Measurements from ENCODE around the gene DIDO1.

DNA sequence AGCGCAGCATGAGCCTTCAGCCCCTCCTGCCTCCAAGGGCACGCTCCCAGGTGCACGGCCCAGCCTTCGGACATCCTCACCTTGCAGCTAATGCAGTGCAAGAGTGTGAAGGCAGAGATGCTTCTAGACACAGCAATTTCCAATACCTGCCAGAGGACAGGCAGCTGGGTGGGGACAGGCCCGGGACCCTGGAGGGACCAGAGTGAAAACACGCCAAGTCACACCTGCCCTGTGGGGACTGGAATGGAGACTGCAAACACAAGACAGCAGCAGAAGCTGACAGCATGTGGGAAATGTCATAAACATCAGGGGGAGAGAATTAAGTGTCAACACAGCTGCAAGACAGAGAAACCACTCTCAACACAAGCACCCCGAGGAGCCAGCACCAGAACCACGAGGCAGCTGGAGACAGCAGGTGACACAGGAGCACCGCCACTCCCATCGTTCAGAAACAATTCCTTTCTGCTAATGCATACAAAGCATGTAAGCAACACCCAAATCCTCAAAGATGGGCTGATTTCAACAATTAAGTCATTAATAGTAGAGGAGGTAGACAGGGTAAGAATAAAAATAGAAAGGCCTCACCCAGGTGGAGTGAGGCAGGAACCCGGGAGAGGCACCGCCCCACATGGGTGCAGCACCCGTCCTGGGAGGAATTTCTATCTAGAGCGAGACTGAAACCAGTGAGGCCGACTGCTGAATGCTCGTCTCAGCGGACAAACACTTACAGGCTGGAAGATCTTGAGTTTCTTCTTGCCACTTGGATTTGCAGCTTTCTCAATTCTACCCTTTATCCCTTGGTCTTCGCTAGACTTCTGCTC is 17.1 kb downstream of the DIDO1 start:
- TF ChIP-seq EP300 (IDR thresholded peaks at IDR 0.05; ENCODE audit: low read depth) (no peak), POLR2A (IDR thresholded peaks at IDR 0.05) (no peak), POLR2AphosphoS5 (IDR thresholded peaks at IDR 0.05) (no peak)
- TF ChIP-seq, protein P1, sequence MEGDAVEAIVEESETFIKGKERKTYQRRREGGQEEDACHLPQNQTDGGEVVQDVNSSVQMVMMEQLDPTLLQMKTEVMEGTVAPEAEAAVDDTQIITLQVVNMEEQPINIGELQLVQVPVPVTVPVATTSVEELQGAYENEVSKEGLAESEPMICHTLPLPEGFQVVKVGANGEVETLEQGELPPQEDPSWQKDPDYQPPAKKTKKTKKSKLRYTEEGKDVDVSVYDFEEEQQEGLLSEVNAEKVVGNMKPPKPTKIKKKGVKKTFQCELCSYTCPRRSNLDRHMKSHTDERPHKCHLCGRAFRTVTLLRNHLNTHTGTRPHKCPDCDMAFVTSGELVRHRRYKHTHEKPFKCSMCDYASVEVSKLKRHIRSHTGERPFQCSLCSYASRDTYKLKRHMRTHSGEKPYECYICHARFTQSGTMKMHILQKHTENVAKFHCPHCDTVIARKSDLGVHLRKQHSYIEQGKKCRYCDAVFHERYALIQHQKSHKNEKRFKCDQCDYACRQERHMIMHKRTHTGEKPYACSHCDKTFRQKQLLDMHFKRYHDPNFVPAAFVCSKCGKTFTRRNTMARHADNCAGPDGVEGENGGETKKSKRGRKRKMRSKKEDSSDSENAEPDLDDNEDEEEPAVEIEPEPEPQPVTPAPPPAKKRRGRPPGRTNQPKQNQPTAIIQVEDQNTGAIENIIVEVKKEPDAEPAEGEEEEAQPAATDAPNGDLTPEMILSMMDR (IDR thresholded peaks at IDR 0.05), result no peak
